GM21825 (cell line): ENCODE results near the gene KDR.

Experiments used
- ATAC-seq: cut with Tn5 transposase; IDR thresholded peaks from one replicate; pipeline ENCODE4 v1.9.1; 2021; ENCODE audit warnings: mild to moderate bottlenecking, moderate library complexity; ENCODE audit not compliant: unreplicated experiment

KDR gene

GRCh38 chr4:55031158-55031557, 94.2 kb downstream of the KDR start:
- no peak for ATAC-seq

GRCh38 chr4:55030589-55030988, 94.8 kb downstream of the KDR start:
- ATAC-seq = no peak

DNA sequence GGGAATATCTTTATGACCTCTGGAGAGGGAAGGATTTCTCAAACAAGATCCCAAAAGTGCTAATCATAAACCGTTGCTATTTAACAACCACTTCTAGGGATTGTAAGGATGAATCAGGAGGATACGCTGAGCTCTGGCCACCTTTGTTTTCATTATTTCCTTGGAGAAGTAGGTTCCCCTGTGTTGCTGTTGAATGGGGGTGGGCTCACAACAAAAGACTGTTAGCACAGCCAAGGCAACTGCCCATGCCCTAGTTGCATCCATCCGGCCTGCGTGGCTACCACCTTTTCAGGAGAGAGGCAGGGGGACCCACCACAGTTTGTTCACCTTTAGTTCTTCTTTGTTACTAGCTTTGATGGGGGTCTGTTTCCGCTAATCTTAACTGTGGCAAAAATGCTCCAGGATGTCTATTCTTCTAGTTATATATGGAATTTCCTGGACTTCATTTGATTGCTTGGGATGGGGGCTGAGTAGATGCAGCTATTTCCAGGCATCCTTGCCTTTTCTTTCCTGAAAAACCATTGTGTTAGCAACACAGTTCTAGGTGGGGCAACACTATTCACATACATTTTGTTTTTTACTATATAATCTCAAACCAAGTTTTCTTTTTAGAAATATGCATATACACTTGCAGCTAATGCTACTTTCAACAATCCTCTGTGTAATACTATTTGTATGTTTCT, 95.4 kb downstream of the KDR start:
- no peak for ATAC-seq

GRCh38 chr4:55029321-55029720, 96.1 kb downstream of the KDR start:
- ATAC-seq = no peak
